Right atrium auricular region (tissue), 2 donors: ENCODE results near the gene DGKD. TPM values are rescaled to one million over a fixed set of nuclear protein-coding genes. Genes with fewer than 3 reads are reported as not detected.
A peak's percentile ranks its signal among the peaks of the same experiment; 100 is the strongest.

ENCODE experiments used
- DNase-seq: peaks from one replicate; pipeline ENCODE4 v3.0.0-alpha.2; 2019; ENCODE audit warnings: low spot score
- H3K27ac ChIP-seq, 2 donors: fragments of 200-600 bp; sonication (generic); 1 replicate in 1 of 2; 2 replicates in 1 of 2; pipeline ENCODE4 v1.5.1; 2016 to 2019
- H3K27me3 ChIP-seq, 2 donors: fragments of 200-600 bp; sonication (generic); one replicate each; pipeline versions ENCODE4 v1.5.1 to v1.6.0; 2017 to 2019
- H3K36me3 ChIP-seq: fragments of 200-600 bp; sonication (generic); one replicate; pipeline ENCODE4 v1.5.1; 2016
- H3K4me1 ChIP-seq, 2 donors: fragments of 200-600 bp; sonication (generic); one replicate each; pipeline versions ENCODE4 v1.5.1 to v1.6.0; 2017 to 2019
- H3K4me3 ChIP-seq, 2 donors: fragments of 200-600 bp; sonication (generic); 1 replicate in 1 of 2; 2 replicates in 1 of 2; pipeline ENCODE4 v1.5.1; 2017 to 2019; ENCODE audit warnings: mild to moderate bottlenecking in 1 of 2, moderate library complexity in 1 of 2
- H3K9me3 ChIP-seq, 2 donors: fragments of 200-600 bp; sonication (generic); one replicate each; pipeline ENCODE4 v1.5.1; 2019
- total RNA-seq, 2 donors: library from RNA; depleted of rRNA; stranded (reverse); fragments of >200 nt; gene quantifications; one replicate each; pipeline ENCODE4 v1.1.0, GENCODE V29; 2016
- TF ChIP-seq, protein P1 (sequence below), 2 donors: fragments of 200-600 bp; sonication (generic); IDR thresholded peaks; one replicate each; pipeline ENCODE4 v1.5.1; 2019; ENCODE audit warnings: antibody characterized with exemption in 2 of 2

The DGKD gene
- total RNA-seq, 2 donors from 2014 or later = 18.4 to 40.1 TPM

DNA sequence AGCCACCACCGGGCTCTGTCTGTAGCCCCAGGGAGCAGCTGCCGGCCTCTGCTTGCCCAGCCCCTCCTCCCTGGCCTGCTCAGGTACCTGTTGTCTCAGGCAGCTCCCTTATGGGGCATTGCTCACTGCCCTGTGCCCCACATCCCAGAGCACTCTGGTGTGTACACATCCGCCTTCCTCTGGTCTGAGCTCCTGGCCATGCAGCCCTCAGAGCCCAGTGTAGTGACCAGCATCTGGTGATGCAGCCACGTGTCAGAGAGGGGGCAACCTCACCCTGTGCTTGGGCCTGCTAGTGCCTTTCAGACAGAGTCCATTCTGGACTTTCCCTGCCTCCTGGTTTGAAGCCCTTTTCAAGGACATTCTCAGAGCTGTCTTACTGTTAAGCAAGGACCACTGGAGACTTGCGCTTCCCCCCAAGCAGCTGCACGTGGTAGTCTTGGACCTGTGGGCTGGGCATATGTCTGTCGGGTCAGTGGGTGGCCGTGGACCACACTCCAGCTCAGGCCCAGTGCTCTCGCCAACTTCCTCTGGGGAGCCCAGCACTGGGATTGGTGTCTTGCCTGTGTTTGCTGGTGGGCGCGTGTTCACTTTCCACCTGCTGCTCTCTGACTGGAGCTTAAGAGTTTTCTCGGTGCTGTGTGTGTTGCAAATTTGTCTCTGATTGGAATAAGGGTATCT is 30.7 kb downstream of the DGKD start:
- Histone ChIP-seq H3K4me1 (peaks cover 0 to 39% of the 10 kb centered on the region in 2 donors), H3K36me3 (no peaks in the 10 kb centered on the region), H3K27me3 (no peaks in the 10 kb centered on the region), H3K9me3 (no peaks in the 10 kb centered on the region), H3K27ac (peak overlapping the region; percentile 19 to 97), H3K4me3 (no peak overlapping the region)
- no peak for DNase-seq
- TF ChIP-seq, protein P1, sequence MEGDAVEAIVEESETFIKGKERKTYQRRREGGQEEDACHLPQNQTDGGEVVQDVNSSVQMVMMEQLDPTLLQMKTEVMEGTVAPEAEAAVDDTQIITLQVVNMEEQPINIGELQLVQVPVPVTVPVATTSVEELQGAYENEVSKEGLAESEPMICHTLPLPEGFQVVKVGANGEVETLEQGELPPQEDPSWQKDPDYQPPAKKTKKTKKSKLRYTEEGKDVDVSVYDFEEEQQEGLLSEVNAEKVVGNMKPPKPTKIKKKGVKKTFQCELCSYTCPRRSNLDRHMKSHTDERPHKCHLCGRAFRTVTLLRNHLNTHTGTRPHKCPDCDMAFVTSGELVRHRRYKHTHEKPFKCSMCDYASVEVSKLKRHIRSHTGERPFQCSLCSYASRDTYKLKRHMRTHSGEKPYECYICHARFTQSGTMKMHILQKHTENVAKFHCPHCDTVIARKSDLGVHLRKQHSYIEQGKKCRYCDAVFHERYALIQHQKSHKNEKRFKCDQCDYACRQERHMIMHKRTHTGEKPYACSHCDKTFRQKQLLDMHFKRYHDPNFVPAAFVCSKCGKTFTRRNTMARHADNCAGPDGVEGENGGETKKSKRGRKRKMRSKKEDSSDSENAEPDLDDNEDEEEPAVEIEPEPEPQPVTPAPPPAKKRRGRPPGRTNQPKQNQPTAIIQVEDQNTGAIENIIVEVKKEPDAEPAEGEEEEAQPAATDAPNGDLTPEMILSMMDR (IDR thresholded peaks at IDR 0.05) = no peak

- Histone ChIP-seq H3K9me3 (no peaks in the 10 kb centered on the region), H3K27me3 (no peaks in the 10 kb centered on the region), H3K4me1 (peaks cover 0 to 39% of the 10 kb centered on the region in 2 donors), H3K36me3 (no peaks in the 10 kb centered on the region), H3K4me3 (no peak overlapping the region), H3K27ac (peak overlapping the region; percentile 19 to 97)
- TF ChIP-seq, protein P1 (IDR thresholded peaks at IDR 0.05) = no peak
- DNase-seq = no peak
Measured at GRCh38 chr2:233385489-233386044, 31.3 kb downstream of the DGKD start.

GRCh38 chr2:233386382-233387041 is 32.2 kb downstream of the DGKD start:
- DNase-seq = no peak
- peaks cover 0 to 39% of the 10 kb centered on the region in 2 donors for H3K4me1 ChIP-seq
- H3K27ac ChIP-seq = peak overlapping the region; percentile 88 to 97
- H3K9me3 ChIP-seq = no peaks in the 10 kb centered on the region
- H3K27me3 ChIP-seq = no peaks in the 10 kb centered on the region
- no peak overlapping the region for H3K4me3 ChIP-seq
- no peaks in the 10 kb centered on the region for H3K36me3 ChIP-seq
- TF ChIP-seq, protein P1 (IDR thresholded peaks at IDR 0.05) = no peak

GRCh38 chr2:233387225-233387624 is 32.9 kb downstream of the DGKD start:
- no peaks in the 10 kb centered on the region for H3K36me3 ChIP-seq
- H3K27me3 ChIP-seq = no peaks in the 10 kb centered on the region
- TF ChIP-seq, protein P1 (IDR thresholded peaks at IDR 0.05) = no peak
- H3K4me3 ChIP-seq = peak overlapping the region in 1 of 2 donors; percentile 26
- DNase-seq = no peak
- H3K27ac ChIP-seq = peak overlapping the region; percentile 88 to 97
- peaks cover 0 to 39% of the 10 kb centered on the region in 2 donors for H3K4me1 ChIP-seq
- no peaks in the 10 kb centered on the region for H3K9me3 ChIP-seq

DNA sequence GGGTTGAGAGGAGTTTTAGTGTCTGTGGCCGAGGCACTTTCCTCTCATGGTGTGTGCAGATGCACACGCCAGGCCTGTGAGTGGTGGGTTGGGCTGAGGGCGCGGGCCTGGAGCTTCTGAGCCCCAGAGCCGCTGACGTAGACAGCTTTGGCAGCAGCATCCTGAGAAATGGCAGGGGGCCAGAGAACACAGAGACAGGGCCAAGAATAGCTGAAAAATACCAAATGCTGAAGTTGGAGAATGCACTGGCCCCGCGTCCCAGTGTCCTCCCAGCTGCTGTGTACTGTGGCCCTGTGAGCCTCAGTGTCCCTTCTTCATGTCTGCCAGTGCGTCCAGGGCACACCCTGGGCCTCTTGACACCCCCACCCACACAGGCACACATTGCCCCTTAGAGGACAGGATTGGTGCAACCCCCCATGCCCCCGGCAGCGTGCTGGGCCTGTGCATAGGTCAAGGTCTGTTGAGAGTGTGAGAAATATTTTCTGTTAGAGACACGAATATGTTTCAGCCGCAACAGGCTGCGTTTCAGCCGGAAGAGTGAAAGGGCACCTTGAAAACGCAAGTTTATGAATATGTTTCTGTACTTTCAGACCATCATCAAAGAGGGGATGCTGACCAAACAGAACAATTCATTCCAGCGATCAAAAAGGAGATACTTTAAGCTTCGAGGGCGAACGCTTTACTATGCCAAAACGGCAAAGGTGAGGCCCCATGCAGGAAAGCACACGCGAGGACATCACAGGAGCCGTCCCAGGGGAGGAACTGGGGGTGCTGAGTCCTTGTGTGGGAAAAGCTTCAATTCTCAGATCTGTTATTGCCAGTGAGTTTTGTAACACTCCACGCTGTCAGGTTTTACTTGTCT is 33.6 kb downstream of the DGKD start:
- H3K4me1 ChIP-seq = peaks cover 0 to 39% of the 10 kb centered on the region in 2 donors

More for the DNA sequence above, 33.6 kb downstream of the DGKD start:
- Histone ChIP-seq H3K9me3 (no peaks in the 10 kb centered on the region), H3K27ac (peak overlapping the region; percentile 88 to 97), H3K36me3 (no peaks in the 10 kb centered on the region), H3K4me3 (peak overlapping the region in 1 of 2 donors; percentile 26), H3K27me3 (no peaks in the 10 kb centered on the region)
- TF ChIP-seq, protein P1 (IDR thresholded peaks at IDR 0.05) = no peak
- peak; percentile 96 for DNase-seq
